ENCODE data around the gene IL18R1. TPM values are rescaled to one million over a fixed set of nuclear protein-coding genes. Genes with fewer than 3 reads are reported as not detected.

The IL18R1 gene
- total and polyA plus RNA-seq, 7 experiments from 2014 or later: 0.77 to 52.8 (median 2.5) TPM

GRCh38 chr2:102356381-102356712 is 751 bp downstream of the IL18R1 start:
- H3K36me3 ChIP-seq (ENCODE audit: control insufficient read depth in 2 of 3, insufficient read depth in 3 of 3, low read length in 3 of 3): peaks cover 0 to 5% (median 0%) of the 10 kb centered on the region in 3 experiments
- H3K4me3 Mint-ChIP-seq: peak overlapping the region; percentile 93 to 99 (median 96)
- peak overlapping the region; percentile 79 for H3K27ac ChIP-seq (ENCODE audit: low read depth, low read length)
- H3K36me3 Mint-ChIP-seq: peaks cover 0 to 26% (median 0%) of the 10 kb centered on the region in 5 donors
- DNase-seq (no peak), ATAC-seq (peak; percentile 17)
- H3K4me3 ChIP-seq (ENCODE audit: low read length): peak overlapping the region; percentile 82
- H3K27me3 Mint-ChIP-seq: no peaks in the 10 kb centered on the region
- H3K4me1 ChIP-seq (ENCODE audit: control insufficient read depth in 2 of 2, insufficient read depth in 2 of 2, low read length in 2 of 2): peaks cover 8 to 19% of the 10 kb centered on the region in 2 donors
- CTCF ChIA-PET: interaction anchor here (0.5 to 1.2 kb wide), 3 partner anchors 25 to 105 kb away, joined by 3 to 8 read pairs (median 3); no protein-coding TSS in a partner anchor
- H3K9me3 ChIP-seq (ENCODE audit: control insufficient read depth in 2 of 3, low read length in 3 of 3): no peaks in the 10 kb centered on the region
- H3K27ac Mint-ChIP-seq: peak overlapping the region; percentile 83 to 96 (median 92)
- POLR2A ChIA-PET: interaction anchor here (0.6 kb wide), 1 partner anchor 191 kb away, joined by 3 read pairs; no protein-coding TSS in a partner anchor
- no peaks in the 10 kb centered on the region for H3K9me3 Mint-ChIP-seq
- intact Hi-C loops (cut with micrococcal nuclease): loop anchor here (1.0 to 10.0 kb wide), 7 partner anchors 11 to 1042 kb away; no protein-coding TSS in a partner anchor
- H3K4me1 Mint-ChIP-seq: peaks cover 17 to 51% (median 42%) of the 10 kb centered on the region in 7 donors
- H3K27me3 ChIP-seq (ENCODE audit: control insufficient read depth in 2 of 2, insufficient read depth in 2 of 2, low read length in 2 of 2): no peaks in the 10 kb centered on the region

GRCh38 chr2:102356741-102357140 is 1.1 kb downstream of the IL18R1 start:
- Mint-ChIP-seq H3K9me3 (no peaks in the 10 kb centered on the region), H3K27ac (peak overlapping the region in 8 of 9 donors; percentile 73 to 94 (median 91)), H3K4me3 (peak overlapping the region in 8 of 10 donors; percentile 94 to 99 (median 96)), H3K4me1 (peaks cover 17 to 55% (median 42%) of the 10 kb centered on the region in 7 donors), H3K36me3 (peaks cover 0 to 30% (median under 1%) of the 10 kb centered on the region in 5 donors), H3K27me3 (no peaks in the 10 kb centered on the region)
- Histone ChIP-seq H3K36me3 (ENCODE audit: control insufficient read depth in 2 of 3, insufficient read depth in 3 of 3, low read length in 3 of 3) (peaks cover 0 to 5% (median 0%) of the 10 kb centered on the region in 3 experiments), H3K4me1 (ENCODE audit: control insufficient read depth in 2 of 2, insufficient read depth in 2 of 2, low read length in 2 of 2) (peaks cover 8 to 19% of the 10 kb centered on the region in 2 donors), H3K9me3 (ENCODE audit: control insufficient read depth in 2 of 3, low read length in 3 of 3) (no peaks in the 10 kb centered on the region), H3K4me3 (ENCODE audit: low read length) (peak overlapping the region; percentile 82), H3K27me3 (ENCODE audit: control insufficient read depth in 2 of 2, insufficient read depth in 2 of 2, low read length in 2 of 2) (no peaks in the 10 kb centered on the region), H3K27ac (ENCODE audit: low read depth, low read length) (no peak overlapping the region)
- ChIA-PET POLR2A (no interaction called here), CTCF (interaction anchor here (0.5 to 1.2 kb wide), 4 partner anchors 10 to 105 kb away, joined by 3 to 8 read pairs (median 4); no protein-coding TSS in a partner anchor)
- no peak for ATAC-seq
- intact Hi-C loops (cut with micrococcal nuclease): loop anchor here (1.0 to 10.0 kb wide), 7 partner anchors 11 to 1042 kb away; no protein-coding TSS in a partner anchor
- DNase-seq: no peak

- ChIA-PET CTCF (interaction anchor here (0.6 to 1.5 kb wide), 3 partner anchors 8 to 321 kb away, joined by 3 to 4 read pairs (median 3); no protein-coding TSS in a partner anchor), POLR2A (interaction anchor here (1.9 kb wide), 1 partner anchor 10 kb away, joined by 8 read pairs; no protein-coding TSS in a partner anchor)
- ATAC-seq (no peak), DNase-seq (no peak)
- Mint-ChIP-seq H3K27me3 (no peaks in the 10 kb centered on the region), H3K36me3 (peaks cover 5 to 40% (median 8%) of the 10 kb centered on the region in 5 donors), H3K27ac (peak overlapping the region in 6 of 9 donors; percentile 26 to 90 (median 48)), H3K9me3 (peaks cover 0 to 2% (median 0%) of the 10 kb centered on the region in 11 donors), H3K4me1 (peaks cover 17 to 59% (median 42%) of the 10 kb centered on the region in 7 donors), H3K4me3 (peak overlapping the region in 2 of 10 donors; percentile 68 to 97)
- no peaks in the 10 kb centered on the region for H3K27me3 ChIP-seq (ENCODE audit: control insufficient read depth in 2 of 2, insufficient read depth in 2 of 2, low read length in 2 of 2)
- H3K27ac ChIP-seq (ENCODE audit: low read depth, low read length): peak overlapping the region; percentile 6
- H3K4me3 ChIP-seq (ENCODE audit: low read length): no peak overlapping the region
- peaks cover 0 to 5% (median 0%) of the 10 kb centered on the region in 3 experiments for H3K36me3 ChIP-seq (ENCODE audit: control insufficient read depth in 2 of 3, insufficient read depth in 3 of 3, low read length in 3 of 3)
- H3K9me3 ChIP-seq (ENCODE audit: control insufficient read depth in 2 of 3, low read length in 3 of 3): no peaks in the 10 kb centered on the region
- intact Hi-C loops (cut with micrococcal nuclease): loop anchor here (5.0 to 10.0 kb wide), 4 partner anchors 34 to 1043 kb away; no protein-coding TSS in a partner anchor
- H3K4me1 ChIP-seq (ENCODE audit: control insufficient read depth in 2 of 2, insufficient read depth in 2 of 2, low read length in 2 of 2): peaks cover 8 to 19% of the 10 kb centered on the region in 2 donors
Measured at GRCh38 chr2:102357937-102358336, 2.3 kb downstream of the IL18R1 start.

GRCh38 chr2:102358496-102358895 is 2.9 kb downstream of the IL18R1 start:
- Histone ChIP-seq H3K4me3 (ENCODE audit: low read length) (no peak overlapping the region), H3K27ac (ENCODE audit: low read depth, low read length) (no peak overlapping the region), H3K9me3 (ENCODE audit: control insufficient read depth in 2 of 3, low read length in 3 of 3) (no peaks in the 10 kb centered on the region), H3K36me3 (ENCODE audit: control insufficient read depth in 2 of 3, insufficient read depth in 3 of 3, low read length in 3 of 3) (peaks cover 0 to 5% (median 0%) of the 10 kb centered on the region in 3 experiments), H3K4me1 (ENCODE audit: control insufficient read depth in 2 of 2, insufficient read depth in 2 of 2, low read length in 2 of 2) (peaks cover 8 to 19% of the 10 kb centered on the region in 2 donors), H3K27me3 (ENCODE audit: control insufficient read depth in 2 of 2, insufficient read depth in 2 of 2, low read length in 2 of 2) (no peaks in the 10 kb centered on the region)
- intact Hi-C loops (cut with micrococcal nuclease): loop anchor here (5.0 to 10.0 kb wide), 4 partner anchors 34 to 1044 kb away; no protein-coding TSS in a partner anchor
- Mint-ChIP-seq H3K27ac (peak overlapping the region in 4 of 9 donors; percentile 6 to 63 (median 26)), H3K36me3 (peaks cover 6 to 45% (median 14%) of the 10 kb centered on the region in 5 donors), H3K27me3 (no peaks in the 10 kb centered on the region), H3K4me3 (peak overlapping the region in 1 of 10 donors; percentile 97), H3K4me1 (peaks cover 17 to 59% (median 42%) of the 10 kb centered on the region in 7 donors), H3K9me3 (peaks cover 0 to 2% (median 0%) of the 10 kb centered on the region in 11 donors)
- ATAC-seq: no peak
- no peak for DNase-seq
- ChIA-PET POLR2A (interaction anchor here (1.9 kb wide), 1 partner anchor 10 kb away, joined by 8 read pairs; no protein-coding TSS in a partner anchor), CTCF (interaction anchor here (0.6 to 1.5 kb wide), 2 partner anchors 10 to 321 kb away, joined by 3 to 4 read pairs; no protein-coding TSS in a partner anchor)

GRCh38 chr2:102359527-102359926 is 3.9 kb downstream of the IL18R1 start:
- Histone ChIP-seq H3K4me3 (ENCODE audit: low read length) (no peak overlapping the region), H3K9me3 (ENCODE audit: control insufficient read depth in 2 of 3, low read length in 3 of 3) (no peaks in the 10 kb centered on the region), H3K27ac (ENCODE audit: low read depth, low read length) (no peak overlapping the region), H3K36me3 (ENCODE audit: control insufficient read depth in 2 of 3, insufficient read depth in 3 of 3, low read length in 3 of 3) (peaks cover 0 to 5% (median 0%) of the 10 kb centered on the region in 3 experiments), H3K27me3 (ENCODE audit: control insufficient read depth in 2 of 2, insufficient read depth in 2 of 2, low read length in 2 of 2) (no peaks in the 10 kb centered on the region), H3K4me1 (ENCODE audit: control insufficient read depth in 2 of 2, insufficient read depth in 2 of 2, low read length in 2 of 2) (peaks cover 8 to 19% of the 10 kb centered on the region in 2 donors)
- peaks cover 0 to 8% (median 0%) of the 10 kb centered on the region in 11 donors for H3K9me3 Mint-ChIP-seq
- peaks cover 6 to 56% (median 18%) of the 10 kb centered on the region in 5 donors for H3K36me3 Mint-ChIP-seq
- H3K4me3 Mint-ChIP-seq: peak overlapping the region in 1 of 10 donors; percentile 33
- DNase-seq (no peak), ATAC-seq (no peak)
- no peak overlapping the region for H3K27ac Mint-ChIP-seq
- ChIA-PET CTCF (no interaction called here), POLR2A (interaction anchor here (1.9 kb wide), 1 partner anchor 9 kb away, joined by 8 read pairs; no protein-coding TSS in a partner anchor)
- no peaks in the 10 kb centered on the region for H3K27me3 Mint-ChIP-seq
- intact Hi-C loops (cut with micrococcal nuclease): loop anchor here (5.0 to 10.0 kb wide), 4 partner anchors 33 to 1045 kb away; no protein-coding TSS in a partner anchor
- H3K4me1 Mint-ChIP-seq: peaks cover 17 to 61% (median 42%) of the 10 kb centered on the region in 7 donors

GRCh38 chr2:102361632-102362241 is 6.1 kb downstream of the IL18R1 start:
- no peak overlapping the region for H3K4me3 ChIP-seq (ENCODE audit: low read length)
- Mint-ChIP-seq H3K4me1 (peaks cover 18 to 67% (median 47%) of the 10 kb centered on the region in 7 donors), H3K27ac (peak overlapping the region in 3 of 9 donors; percentile 8 to 66 (median 29)), H3K27me3 (no peaks in the 10 kb centered on the region), H3K4me3 (peak overlapping the region in 1 of 10 donors; percentile 33), H3K36me3 (peaks cover 15 to 75% (median 34%) of the 10 kb centered on the region in 5 donors), H3K9me3 (peaks cover 0 to 25% (median 12%) of the 10 kb centered on the region in 11 donors)
- H3K9me3 ChIP-seq (ENCODE audit: control insufficient read depth in 2 of 3, low read length in 3 of 3): peaks cover 0 to 12% (median 5%) of the 10 kb centered on the region in 3 experiments
- no peaks in the 10 kb centered on the region for H3K36me3 ChIP-seq (ENCODE audit: control insufficient read depth in 2 of 3, insufficient read depth in 3 of 3, low read length in 3 of 3)
- H3K27ac ChIP-seq (ENCODE audit: low read depth, low read length): no peak overlapping the region
- no peaks in the 10 kb centered on the region for H3K27me3 ChIP-seq (ENCODE audit: control insufficient read depth in 2 of 2, insufficient read depth in 2 of 2, low read length in 2 of 2)
- DNase-seq (no peak), ATAC-seq (no peak)
- ChIA-PET POLR2A (no interaction called here), CTCF (no interaction called here)
- intact Hi-C loops (cut with micrococcal nuclease): no loop called here
- H3K4me1 ChIP-seq (ENCODE audit: control insufficient read depth in 2 of 2, insufficient read depth in 2 of 2, low read length in 2 of 2): peaks cover 12 to 26% of the 10 kb centered on the region in 2 donors
